ENCODE data around the gene GNGT2. TPM values are rescaled to one million over a fixed set of nuclear protein-coding genes. Genes with fewer than 3 reads are reported as not detected.

The GNGT2 gene
- total and polyA plus RNA-seq, 9 donors, result 0.48 to 4.6 (median 1.6) TPM

DNA sequence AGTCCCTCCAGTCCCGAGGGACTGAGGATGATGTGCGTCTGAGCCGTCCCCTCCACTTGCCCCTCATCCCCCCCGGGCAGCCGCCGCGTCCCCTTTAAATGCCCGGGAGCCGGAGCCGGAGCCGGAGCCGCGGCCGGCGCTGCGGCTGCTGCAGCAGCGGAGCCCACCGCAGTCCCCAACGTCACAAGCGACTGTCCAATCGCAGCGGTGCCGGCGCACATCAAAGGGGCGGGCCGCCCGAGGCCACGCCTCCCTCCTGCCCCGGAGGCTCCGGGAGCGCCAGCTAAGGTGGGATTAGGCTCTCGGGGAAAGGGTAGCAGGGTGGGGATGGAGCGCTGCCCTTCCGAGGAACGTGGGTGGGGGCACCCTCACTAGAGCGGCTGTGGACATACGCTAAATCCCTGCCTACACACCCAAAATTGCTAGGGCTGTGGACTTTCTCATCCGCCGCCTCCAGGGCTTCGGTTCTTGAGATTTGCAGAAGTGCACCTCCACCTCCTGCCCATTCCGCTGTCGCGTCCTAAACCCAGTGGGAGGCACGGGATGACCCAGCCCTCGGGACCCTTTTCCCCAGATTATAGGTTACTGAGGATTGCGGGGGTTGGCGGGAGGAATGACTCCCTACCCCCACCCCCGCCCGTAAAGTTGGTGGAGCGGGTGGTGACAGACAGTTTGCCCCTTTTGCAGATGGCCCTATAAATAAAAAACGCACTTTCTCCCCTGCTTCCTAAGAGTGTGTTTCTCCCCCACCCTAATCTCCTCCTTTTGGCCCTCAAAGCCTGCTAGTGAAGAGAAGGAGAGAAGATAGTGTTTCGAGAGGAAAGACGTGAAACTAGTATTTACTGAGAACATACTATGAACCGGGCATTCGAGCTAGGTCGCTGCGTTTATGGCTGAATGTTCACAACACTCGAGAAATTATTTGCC, 20.5 kb upstream of the GNGT2 start, which contains the start of gene PHOSPHO1:
Gene PHOSPHO1, minus strand, starts transcription at position 152 of the 927 bp plus-strand sequence. CDS start 4,096 bp downstream, outside the sequence.
- H3K4me3 ChIP-seq, result peak within 1 kb of the TSS; percentile 47
- H3K27me3 ChIP-seq, result no peaks in the 10 kb centered on the region
- intact Hi-C loops (cut with DNase I), result no loop called here
- TF ChIP-seq, protein P1, sequence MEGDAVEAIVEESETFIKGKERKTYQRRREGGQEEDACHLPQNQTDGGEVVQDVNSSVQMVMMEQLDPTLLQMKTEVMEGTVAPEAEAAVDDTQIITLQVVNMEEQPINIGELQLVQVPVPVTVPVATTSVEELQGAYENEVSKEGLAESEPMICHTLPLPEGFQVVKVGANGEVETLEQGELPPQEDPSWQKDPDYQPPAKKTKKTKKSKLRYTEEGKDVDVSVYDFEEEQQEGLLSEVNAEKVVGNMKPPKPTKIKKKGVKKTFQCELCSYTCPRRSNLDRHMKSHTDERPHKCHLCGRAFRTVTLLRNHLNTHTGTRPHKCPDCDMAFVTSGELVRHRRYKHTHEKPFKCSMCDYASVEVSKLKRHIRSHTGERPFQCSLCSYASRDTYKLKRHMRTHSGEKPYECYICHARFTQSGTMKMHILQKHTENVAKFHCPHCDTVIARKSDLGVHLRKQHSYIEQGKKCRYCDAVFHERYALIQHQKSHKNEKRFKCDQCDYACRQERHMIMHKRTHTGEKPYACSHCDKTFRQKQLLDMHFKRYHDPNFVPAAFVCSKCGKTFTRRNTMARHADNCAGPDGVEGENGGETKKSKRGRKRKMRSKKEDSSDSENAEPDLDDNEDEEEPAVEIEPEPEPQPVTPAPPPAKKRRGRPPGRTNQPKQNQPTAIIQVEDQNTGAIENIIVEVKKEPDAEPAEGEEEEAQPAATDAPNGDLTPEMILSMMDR (IDR thresholded peaks at IDR 0.05), result no peak
- TF ChIP-seq POLR2A (IDR thresholded peaks at IDR 0.05) (no peak), EP300 (IDR thresholded peaks at IDR 0.05) (no peak)
- no peaks in the 10 kb centered on the region for H3K4me1 ChIP-seq (ENCODE audit: insufficient read depth)
- H3K9me3 ChIP-seq, result no peaks in the 10 kb centered on the region
- WGBS, 3 donors, result 2 to 4% (median 2%) methylated on average over 45 to 58 of the region's 58 CpGs
- DNase-seq, result peak; percentile 65 to 86 (median 75)
- no peaks in the 10 kb centered on the region for H3K36me3 ChIP-seq
- no peak within 1 kb of the TSS for H3K27ac ChIP-seq

DNA sequence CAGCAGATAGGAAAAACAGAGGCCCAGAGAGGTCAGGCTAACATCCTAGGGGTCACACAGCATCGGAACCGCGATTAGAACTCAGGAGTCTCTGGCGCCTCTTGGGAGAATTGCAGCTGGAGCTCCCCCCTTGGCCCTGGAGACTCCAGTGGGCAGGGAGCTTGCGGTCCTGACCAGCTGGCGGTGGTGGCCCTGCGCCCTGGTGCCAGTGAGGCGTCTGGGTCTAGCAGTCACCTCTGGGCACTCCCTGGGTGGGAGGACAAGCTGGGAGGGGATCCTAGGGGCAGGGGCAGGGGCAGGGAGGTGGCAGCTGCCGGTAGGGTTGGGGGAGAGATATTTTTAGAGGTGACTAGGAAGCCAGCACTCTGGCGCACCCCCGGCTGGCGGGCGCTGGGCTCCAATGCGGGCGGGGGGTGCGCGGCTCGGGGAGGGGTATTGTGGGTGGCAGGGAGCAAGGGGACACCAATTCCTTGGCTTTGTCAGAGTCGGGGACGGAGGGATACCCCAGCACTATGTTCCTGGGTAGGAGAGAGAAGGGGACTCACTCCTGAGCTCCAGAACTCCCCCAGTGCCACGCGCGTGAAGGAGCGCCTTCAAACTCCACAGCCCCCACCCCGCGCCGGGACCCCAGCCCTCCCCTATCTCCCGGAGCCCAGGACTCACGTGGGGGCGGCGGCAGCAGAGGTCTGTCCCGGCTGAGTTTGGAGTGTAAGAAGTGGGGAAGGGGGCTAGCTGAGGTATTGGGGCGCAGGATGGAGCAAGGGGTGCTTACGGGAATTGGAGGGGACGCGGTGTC, 19.6 kb upstream of the GNGT2 start:
- no peak for TF ChIP-seq POLR2A (IDR thresholded peaks at IDR 0.05)
- TF ChIP-seq, protein P1 (IDR thresholded peaks at IDR 0.05), result no peak
- no peak for TF ChIP-seq EP300 (IDR thresholded peaks at IDR 0.05)
- DNase-seq, result no peak
- peak overlapping the region; percentile 47 for H3K4me3 ChIP-seq
- intact Hi-C loops (cut with DNase I), result loop anchor here in 1 of 4 donors (10.0 kb wide), 1 partner anchor 55 kb away; no protein-coding TSS in a partner anchor
- no peaks in the 10 kb centered on the region for H3K27me3 ChIP-seq
- H3K27ac ChIP-seq, result no peak overlapping the region
- no peaks in the 10 kb centered on the region for H3K9me3 ChIP-seq
- no peaks in the 10 kb centered on the region for H3K4me1 ChIP-seq (ENCODE audit: insufficient read depth)
- 3 to 6% (median 3%) methylated on average over 34 to 36 of the region's 36 CpGs for WGBS, 3 donors
- no peaks in the 10 kb centered on the region for H3K36me3 ChIP-seq

DNA sequence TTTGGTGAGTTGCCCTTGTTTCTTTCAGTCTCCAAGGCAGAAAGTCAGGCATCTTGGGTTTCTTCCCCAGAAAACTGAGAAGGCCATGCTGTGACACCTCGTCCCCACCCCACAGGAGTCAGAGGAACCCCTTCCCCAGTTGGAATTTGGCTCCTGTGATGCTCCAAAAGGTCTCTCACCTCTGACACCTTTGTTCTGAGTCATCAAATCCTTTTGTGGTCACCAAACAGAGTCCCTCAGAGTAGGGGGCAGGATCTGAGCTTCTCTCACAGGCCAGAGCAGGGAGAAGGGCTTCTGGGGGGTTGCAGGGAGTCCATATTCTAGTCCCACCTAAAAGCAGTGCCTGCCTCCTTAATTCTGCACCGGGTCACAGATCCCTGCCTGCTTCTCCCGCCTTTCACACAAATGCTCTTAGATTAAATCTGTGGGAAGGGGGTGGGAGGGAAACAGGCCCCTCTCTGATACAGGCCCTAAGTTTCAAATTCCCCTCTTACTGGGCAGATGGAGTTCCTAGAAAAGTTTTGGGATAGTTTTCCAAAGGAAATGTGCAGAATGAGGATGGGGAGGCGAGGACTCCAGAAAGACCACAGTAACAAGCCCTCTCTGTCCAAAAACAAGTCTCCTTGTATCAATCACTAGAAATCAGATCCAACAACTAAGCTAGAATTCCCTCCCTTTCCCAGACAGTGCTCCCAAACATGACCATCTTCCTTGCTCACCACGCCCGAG, 18.9 kb upstream of the GNGT2 start:
- Histone ChIP-seq H3K4me3 (no peak overlapping the region), H3K4me1 (ENCODE audit: insufficient read depth) (peaks cover 1% of the 10 kb centered on the region), H3K27me3 (peaks cover under 1% of the 10 kb centered on the region), H3K27ac (no peak overlapping the region), H3K36me3 (no peaks in the 10 kb centered on the region), H3K9me3 (no peaks in the 10 kb centered on the region)
- DNase-seq, result no peak
- intact Hi-C loops (cut with DNase I), result loop anchor here in 1 of 4 donors (10.0 kb wide), 1 partner anchor 54 kb away; no protein-coding TSS in a partner anchor
- TF ChIP-seq EP300 (IDR thresholded peaks at IDR 0.05) (no peak), POLR2A (IDR thresholded peaks at IDR 0.05) (no peak)
- TF ChIP-seq, protein P1 (IDR thresholded peaks at IDR 0.05), result no peak
- 32 to 62% (median 46%) methylated on average over 6 of the region's 6 CpGs for WGBS, 3 donors
